ENCODE results near the gene DPEP2NB.
"Not testable (repeated sequence)": the region's sequence is repeated elsewhere in the genome, so short reads cannot be mapped to it uniquely, and the experiment has no call there.

The DPEP2NB gene

DNA sequence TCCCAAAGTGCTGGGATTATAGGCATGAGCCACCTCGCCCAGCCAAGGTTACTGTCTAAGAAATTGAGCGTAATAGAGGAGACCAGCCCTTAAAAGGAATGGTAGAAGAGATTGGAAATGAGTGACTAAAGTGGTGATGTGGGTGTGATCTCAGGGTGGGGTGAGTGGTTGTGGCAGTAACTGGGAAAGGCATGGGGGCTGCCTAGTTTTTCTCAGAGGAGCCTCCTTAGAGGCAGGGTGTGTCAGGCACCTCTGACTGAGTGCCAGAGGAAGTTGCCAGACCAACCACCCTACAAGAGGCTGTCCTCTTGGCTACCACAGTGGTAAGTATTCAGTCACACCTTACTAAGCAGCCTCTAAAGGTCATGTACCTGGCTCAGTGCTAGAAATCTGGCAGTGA lies 16.2 kb upstream of the DPEP2NB start:
- H3K9me3 Mint-ChIP-seq = no peaks in the 10 kb centered on the region
- no peaks in the 10 kb centered on the region for H3K27me3 Mint-ChIP-seq
- peaks cover 15 to 17% of the 10 kb centered on the region in 2 donors for H3K4me1 Mint-ChIP-seq
- peaks cover 19 to 35% of the 10 kb centered on the region in 2 donors for H3K36me3 Mint-ChIP-seq
- DNase-seq (no peak), ATAC-seq (replicated peaks) (peak; percentile 51 to 59)
- peak overlapping the region; percentile 52 for H3K27ac Mint-ChIP-seq
- no peak overlapping the region for H3K4me3 Mint-ChIP-seq

DNA sequence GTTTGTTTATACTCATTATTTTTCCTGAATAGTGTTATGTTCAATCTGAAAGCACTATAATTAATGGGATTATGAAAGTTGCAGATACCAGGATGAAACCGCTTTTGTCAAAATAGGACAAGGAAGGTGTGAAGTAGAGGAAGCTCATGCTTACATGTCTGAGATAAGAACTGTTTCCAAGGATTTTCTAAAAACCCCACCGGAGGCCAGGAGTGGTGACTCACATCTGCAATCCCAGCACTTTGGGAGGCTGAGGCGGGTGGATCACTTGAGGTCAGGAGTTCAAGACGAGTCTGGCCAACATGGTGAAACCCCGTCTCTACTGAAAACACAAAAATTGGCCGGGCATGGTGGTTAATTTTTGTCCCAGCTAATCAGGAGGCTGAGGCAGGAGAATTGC lies 14.4 kb upstream of the DPEP2NB start:
- ATAC-seq (replicated peaks); H3K4me3 Mint-ChIP-seq; H3K27ac Mint-ChIP-seq; H3K9me3 Mint-ChIP-seq; H3K27me3 Mint-ChIP-seq; DNase-seq: not testable (repeated sequence)
- Mint-ChIP-seq H3K4me1 (peaks cover 10 to 16% of the 10 kb centered on the region in 2 donors), H3K36me3 (peaks cover 22 to 34% of the 10 kb centered on the region in 2 donors)

- H3K9me3 Mint-ChIP-seq = no peaks in the 10 kb centered on the region
- no peak overlapping the region for H3K4me3 Mint-ChIP-seq
- no peak overlapping the region for H3K27ac Mint-ChIP-seq
- H3K4me1 Mint-ChIP-seq = peaks cover 15 to 16% of the 10 kb centered on the region in 2 donors
- ATAC-seq (replicated peaks) = no peak
- no peaks in the 10 kb centered on the region for H3K27me3 Mint-ChIP-seq
- peaks cover 22 to 32% of the 10 kb centered on the region in 2 donors for H3K36me3 Mint-ChIP-seq
- no peak for DNase-seq
Observed at GRCh38 chr16:68028996-68029395, 13.3 kb upstream of the DPEP2NB start.

DNA sequence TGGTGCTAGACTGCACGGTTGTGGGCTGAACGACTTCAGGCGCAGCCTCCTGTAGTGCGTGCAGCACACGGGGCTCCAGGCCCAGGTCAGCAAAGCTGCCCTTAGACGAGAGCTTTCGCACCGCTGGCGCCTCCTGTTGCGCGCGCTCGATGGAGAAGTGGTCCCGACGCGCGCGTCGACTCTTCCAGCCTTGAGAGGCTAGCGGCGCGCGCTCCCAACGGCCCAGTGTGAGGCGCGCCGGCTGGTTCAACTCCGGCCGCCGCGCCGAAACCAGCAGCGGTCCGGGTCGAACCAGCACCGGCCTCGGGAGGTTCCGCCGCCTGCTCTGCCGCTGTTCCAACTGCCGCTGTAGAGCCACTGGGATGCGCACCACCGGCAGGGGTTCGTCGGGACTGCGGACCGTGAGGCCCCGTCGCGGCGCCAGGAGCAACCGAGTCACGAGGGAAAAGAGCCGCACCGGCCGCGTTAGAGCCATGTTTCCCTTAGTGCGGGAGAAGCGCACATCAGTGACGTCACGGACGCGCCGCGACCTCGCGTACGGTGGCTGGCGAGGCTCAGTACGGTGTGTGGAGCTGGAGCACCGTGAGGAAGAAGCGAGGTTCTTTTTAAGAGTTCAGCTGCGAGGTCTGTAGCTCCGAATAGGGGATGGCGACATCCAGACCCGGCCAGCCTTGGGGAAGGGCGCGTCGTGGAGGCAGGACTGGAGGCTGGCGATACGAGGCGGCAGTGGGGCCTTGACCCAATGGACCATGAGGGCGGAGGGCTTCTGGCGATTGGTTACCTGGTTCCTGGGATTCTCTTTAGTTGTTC lies 7.2 kb upstream of the DPEP2NB start, which contains the start of the genes DDX28 and DUS2:
Gene DDX28, minus strand, starts transcription at position 505 of the 810 bp plus-strand sequence. Its CDS starts 30 bp downstream, at position 475.
Gene DUS2, plus strand, starts transcription at position 557 of the 810 bp plus-strand sequence. CDS start 14,740 bp downstream, outside the sequence.
- H3K27ac Mint-ChIP-seq = peak within 1 kb of the TSS; percentile 97
- peak; percentile 91 to 95 for ATAC-seq (replicated peaks)
- DNase-seq = peak; percentile 92
- peaks cover 24 to 27% of the 10 kb centered on the region in 2 donors for H3K36me3 Mint-ChIP-seq
- peak within 1 kb of the TSS; percentile 85 to 95 for H3K4me3 Mint-ChIP-seq
- H3K27me3 Mint-ChIP-seq = no peaks in the 10 kb centered on the region
- H3K9me3 Mint-ChIP-seq = no peaks in the 10 kb centered on the region
- peaks cover 15 to 30% of the 10 kb centered on the region in 2 donors for H3K4me1 Mint-ChIP-seq

- no peaks in the 10 kb centered on the region for H3K27me3 Mint-ChIP-seq
- H3K36me3 Mint-ChIP-seq = peaks cover 18 to 21% of the 10 kb centered on the region in 2 donors
- no peaks in the 10 kb centered on the region for H3K9me3 Mint-ChIP-seq
- peak overlapping the region; percentile 85 to 95 for H3K4me3 Mint-ChIP-seq
- ATAC-seq (replicated peaks) = peak in 1 of 2 donors; percentile 2
- H3K27ac Mint-ChIP-seq = peak overlapping the region; percentile 97
- DNase-seq = no peak
- H3K4me1 Mint-ChIP-seq = peaks cover 10 to 30% of the 10 kb centered on the region in 2 donors
Observed at GRCh38 chr16:68022278-68022727, 6.6 kb upstream of the DPEP2NB start.

DNA sequence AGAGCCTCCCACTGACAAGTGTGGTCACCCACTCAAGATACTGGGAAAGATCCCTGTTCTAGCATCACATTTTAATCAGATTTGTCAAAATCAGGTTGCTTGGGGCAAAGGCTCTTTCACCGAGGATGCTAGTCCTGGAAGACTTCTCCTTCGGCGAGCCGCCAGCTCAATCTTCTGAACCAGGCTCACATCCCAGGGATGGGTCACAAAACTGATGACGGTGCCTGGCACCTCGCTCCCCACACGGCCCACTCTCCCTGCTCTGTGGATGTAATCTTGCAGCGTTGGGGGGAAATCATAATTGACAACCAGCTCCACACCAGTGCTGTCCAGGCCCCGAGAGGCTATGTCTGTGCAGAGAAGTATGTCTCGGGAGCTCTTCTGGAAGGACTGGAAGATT lies 5.8 kb upstream of the DPEP2NB start:
- H3K27me3 Mint-ChIP-seq = no peaks in the 10 kb centered on the region
- H3K9me3 Mint-ChIP-seq = no peaks in the 10 kb centered on the region
- peaks cover 12 to 20% of the 10 kb centered on the region in 2 donors for H3K36me3 Mint-ChIP-seq
- no peak overlapping the region for H3K27ac Mint-ChIP-seq
- ATAC-seq (replicated peaks) (no peak), DNase-seq (no peak)
- peaks cover 10 to 30% of the 10 kb centered on the region in 2 donors for H3K4me1 Mint-ChIP-seq
- peak overlapping the region; percentile 85 to 95 for H3K4me3 Mint-ChIP-seq

- H3K27ac Mint-ChIP-seq = no peak overlapping the region
- H3K27me3 Mint-ChIP-seq = no peaks in the 10 kb centered on the region
- no peak overlapping the region for H3K4me3 Mint-ChIP-seq
- H3K36me3 Mint-ChIP-seq = peaks cover 9 to 16% of the 10 kb centered on the region in 2 donors
- H3K4me1 Mint-ChIP-seq = peaks cover 9 to 27% of the 10 kb centered on the region in 2 donors
- ATAC-seq (replicated peaks) (no peak), DNase-seq (no peak)
- no peaks in the 10 kb centered on the region for H3K9me3 Mint-ChIP-seq
Observed at GRCh38 chr16:68019167-68019680, 3.5 kb upstream of the DPEP2NB start.

DNA sequence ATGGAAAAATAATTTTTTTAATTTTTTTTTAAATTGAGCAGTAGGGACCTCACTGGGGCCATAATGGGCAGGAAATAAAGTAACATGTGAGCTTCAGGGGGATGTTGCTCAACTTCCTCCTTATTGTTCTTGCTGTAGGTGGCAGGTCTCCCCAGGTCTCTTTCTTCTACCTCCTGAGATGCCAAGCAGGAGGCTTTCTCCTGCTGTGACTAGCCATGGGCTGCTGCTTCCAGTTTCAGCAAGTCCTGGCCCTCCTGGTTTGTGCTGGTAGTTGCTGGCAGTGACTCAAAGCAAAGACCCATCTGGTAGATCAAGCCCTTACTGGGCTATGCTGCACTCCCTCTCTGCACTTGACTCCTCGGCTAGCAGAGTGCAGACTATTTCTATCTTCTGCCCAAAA lies 2.3 kb downstream of the DPEP2NB start:
- Mint-ChIP-seq H3K4me1 (peaks cover 6 to 12% of the 10 kb centered on the region in 2 donors), H3K36me3 (no peaks in the 10 kb centered on the region), H3K4me3 (no peak overlapping the region), H3K9me3 (no peaks in the 10 kb centered on the region), H3K27me3 (no peaks in the 10 kb centered on the region), H3K27ac (no peak overlapping the region)
- ATAC-seq (replicated peaks) (peak in 1 of 2 donors; percentile 29), DNase-seq (no peak)

DNA sequence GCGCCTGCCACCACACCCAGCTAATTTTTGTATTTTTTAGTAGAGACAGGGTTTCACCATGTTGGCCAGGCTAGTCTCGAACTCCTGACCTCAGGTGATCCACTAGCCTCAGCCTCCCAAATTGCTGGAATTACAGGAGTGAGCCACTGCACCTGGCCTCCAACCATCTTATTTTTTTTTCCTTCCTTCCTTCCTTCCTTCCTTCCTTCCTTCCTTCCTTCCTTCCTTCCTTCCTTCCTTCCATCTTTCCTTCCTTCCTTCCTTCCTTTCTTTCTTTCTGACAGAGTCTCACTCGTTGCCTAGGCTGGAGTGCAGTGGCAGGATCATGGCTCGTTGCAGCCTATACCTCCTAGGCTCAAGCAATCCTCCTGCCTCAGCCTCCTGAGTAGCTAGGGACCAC lies 5.8 kb downstream of the DPEP2NB start:
- H3K27ac Mint-ChIP-seq; H3K9me3 Mint-ChIP-seq; H3K4me3 Mint-ChIP-seq; ATAC-seq (replicated peaks); H3K36me3 Mint-ChIP-seq; DNase-seq; H3K27me3 Mint-ChIP-seq: not testable (repeated sequence)
- H3K4me1 Mint-ChIP-seq = peaks cover 14 to 29% of the 10 kb centered on the region in 2 donors

GRCh38 chr16:68009157-68009735 lies 6.5 kb downstream of the DPEP2NB start:
- no peak overlapping the region for H3K4me3 Mint-ChIP-seq
- ATAC-seq (replicated peaks) (no peak), DNase-seq (no peak)
- no peaks in the 10 kb centered on the region for H3K9me3 Mint-ChIP-seq
- no peaks in the 10 kb centered on the region for H3K27me3 Mint-ChIP-seq
- H3K4me1 Mint-ChIP-seq = peaks cover 15 to 33% of the 10 kb centered on the region in 2 donors
- H3K36me3 Mint-ChIP-seq = no peaks in the 10 kb centered on the region
- no peak overlapping the region for H3K27ac Mint-ChIP-seq

- ATAC-seq (replicated peaks) = peak; percentile 94 to 97
- Mint-ChIP-seq H3K4me3 (peak overlapping the region in 1 of 2 donors; percentile 60), H3K27ac (peak overlapping the region; percentile 93), H3K9me3 (no peaks in the 10 kb centered on the region), H3K4me1 (peaks cover 14 to 28% of the 10 kb centered on the region in 2 donors), H3K36me3 (no peaks in the 10 kb centered on the region), H3K27me3 (no peaks in the 10 kb centered on the region)
- peak; percentile 31 for DNase-seq
Observed at GRCh38 chr16:68005786-68006286, 9.9 kb downstream of the DPEP2NB start.

GRCh38 chr16:68005211-68005610 lies 10.5 kb downstream of the DPEP2NB start:
- Mint-ChIP-seq H3K36me3 (no peaks in the 10 kb centered on the region), H3K27ac (peak overlapping the region; percentile 93), H3K4me1 (peaks cover 19 to 35% of the 10 kb centered on the region in 2 donors), H3K4me3 (no peak overlapping the region), H3K27me3 (no peaks in the 10 kb centered on the region), H3K9me3 (no peaks in the 10 kb centered on the region)
- ATAC-seq (replicated peaks) (no peak), DNase-seq (no peak)

GRCh38 chr16:68003031-68003430 lies 12.7 kb downstream of the DPEP2NB start:
- H3K27ac Mint-ChIP-seq = no peak overlapping the region
- no peak overlapping the region for H3K4me3 Mint-ChIP-seq

DNA sequence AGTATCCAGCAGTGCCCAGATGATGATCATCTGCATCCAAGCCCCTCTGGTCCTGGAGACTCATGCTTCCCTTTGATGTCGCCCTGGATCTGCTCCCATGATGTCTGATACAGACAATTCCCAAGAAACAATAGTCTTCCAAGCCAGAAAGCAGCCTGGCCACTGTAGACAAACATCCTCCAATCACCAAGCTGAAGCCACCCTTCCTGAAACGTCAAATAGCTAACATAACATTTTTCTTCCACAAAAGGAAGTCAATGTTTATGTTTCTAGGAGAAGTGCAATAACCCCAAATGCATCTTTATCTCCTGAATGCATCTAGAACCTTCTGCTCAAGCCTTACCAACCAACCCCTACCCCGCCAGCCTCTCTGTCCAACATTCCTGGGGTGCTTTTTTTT lies 15.3 kb downstream of the DPEP2NB start:
- peak overlapping the region; percentile 20 for H3K27ac Mint-ChIP-seq
- no peak overlapping the region for H3K4me3 Mint-ChIP-seq
- H3K4me1 Mint-ChIP-seq = peaks cover 39 to 61% of the 10 kb centered on the region in 2 donors
- H3K9me3 Mint-ChIP-seq = peaks cover 1 to 5% of the 10 kb centered on the region in 2 donors
- H3K27me3 Mint-ChIP-seq = no peaks in the 10 kb centered on the region
- no peak for DNase-seq
- ATAC-seq (replicated peaks) = no peak
- peaks cover 0 to 2% of the 10 kb centered on the region in 2 donors for H3K36me3 Mint-ChIP-seq

More at GRCh38 chr16:68003031-68003430, 12.7 kb downstream of the DPEP2NB start:
- no peak for ATAC-seq (replicated peaks)
- Mint-ChIP-seq H3K4me1 (peaks cover 33 to 53% of the 10 kb centered on the region in 2 donors), H3K36me3 (no peaks in the 10 kb centered on the region), H3K9me3 (peaks cover 0 to 5% of the 10 kb centered on the region in 2 donors), H3K27me3 (no peaks in the 10 kb centered on the region)
- DNase-seq = no peak
